Neutrophil (primary cell): Measurements from ENCODE around the gene RPLP2.
A peak's percentile ranks its signal among the peaks of the same experiment; 100 is the strongest.

Experiments used
- H3K27ac ChIP-seq: fragments of 200-600 bp; sonication (generic); 2 replicates; pipeline ENCODE4 v1.5.1; 2016; ENCODE audit warnings: mild to moderate bottlenecking, moderate library complexity
- H3K27me3 ChIP-seq: fragments of 200-600 bp; sonication (generic); 2 replicates; pipeline ENCODE4 v1.6.0; 2016; ENCODE audit warnings: mild to moderate bottlenecking
- H3K36me3 ChIP-seq: fragments of 200-600 bp; sonication (generic); 2 replicates; pipeline ENCODE4 v1.5.1; 2017
- H3K4me1 ChIP-seq, 2 experiments: fragments of 200-600 bp in 1 of 2; sonication (generic) in 1 of 2; 1 replicate in 1 of 2; 2 replicates in 1 of 2; pipeline versions ENCODE4 v1.5.1 to v1.6.1; 2013 to 2016; ENCODE audit warnings: low read depth in 1 of 2, low read length in 1 of 2, mild to moderate bottlenecking in 1 of 2, moderate library complexity in 1 of 2; ENCODE audit not compliant: control insufficient read depth in 1 of 2, insufficient read depth in 1 of 2
- H3K4me3 ChIP-seq, 2 experiments: fragments of 200-600 bp in 1 of 2; sonication (generic) in 1 of 2; 1 replicate in 1 of 2; 2 replicates in 1 of 2; pipeline ENCODE4 v1.5.1; 2013 to 2016; ENCODE audit warnings: low read depth in 1 of 2, low read length in 1 of 2, mild to moderate bottlenecking in 1 of 2, moderate library complexity in 1 of 2
- H3K9me3 ChIP-seq: fragments of 200-600 bp; sonication (generic); 2 replicates; pipeline ENCODE4 v1.5.1; 2016
- CTCF ChIP-seq: fragments of 200-600 bp; sonication (generic); IDR thresholded peaks from 2 replicates; pipeline ENCODE4 v1.5.1; 2016; ENCODE audit warnings: antibody characterized with exemption

Gene RPLP2

GRCh38 chr11:792873-793272, 16.9 kb upstream of the RPLP2 start:
- no peak for TF ChIP-seq CTCF
- Histone ChIP-seq H3K4me3 (no peak overlapping the region), H3K4me1 (peaks cover 22 to 31% of the 10 kb centered on the region in 2 experiments), H3K27ac (no peak overlapping the region), H3K9me3 (no peaks in the 10 kb centered on the region), H3K36me3 (peaks cover 7% of the 10 kb centered on the region), H3K27me3 (peaks cover 35% of the 10 kb centered on the region)

GRCh38 chr11:793556-793955, 16.2 kb upstream of the RPLP2 start:
- no peak for TF ChIP-seq CTCF

GRCh38 chr11:794013-794765, 15.6 kb upstream of the RPLP2 start:
- H3K4me3 ChIP-seq, result no peak overlapping the region
- peaks cover 21% of the 10 kb centered on the region for H3K27me3 ChIP-seq

More at GRCh38 chr11:793556-793955, 16.2 kb upstream of the RPLP2 start:
- peaks cover 25 to 36% of the 10 kb centered on the region in 2 experiments for H3K4me1 ChIP-seq
- H3K27me3 ChIP-seq, result peaks cover 28% of the 10 kb centered on the region
- no peaks in the 10 kb centered on the region for H3K9me3 ChIP-seq
- no peak overlapping the region for H3K4me3 ChIP-seq
- H3K27ac ChIP-seq, result no peak overlapping the region
- peaks cover 7% of the 10 kb centered on the region for H3K36me3 ChIP-seq

GRCh38 chr11:794766-795633, 14.8 kb upstream of the RPLP2 start:
- Histone ChIP-seq H3K27me3 (peaks cover 13% of the 10 kb centered on the region), H3K4me3 (peak overlapping the region in 1 of 2 experiments; percentile 90), H3K4me1 (peaks cover 26 to 35% of the 10 kb centered on the region in 2 experiments), H3K27ac (no peak overlapping the region), H3K36me3 (peaks cover 7% of the 10 kb centered on the region), H3K9me3 (no peaks in the 10 kb centered on the region)
- no peak for TF ChIP-seq CTCF

More at GRCh38 chr11:794013-794765, 15.6 kb upstream of the RPLP2 start:
- no peak for TF ChIP-seq CTCF
- peaks cover 7% of the 10 kb centered on the region for H3K36me3 ChIP-seq
- no peaks in the 10 kb centered on the region for H3K9me3 ChIP-seq
- H3K27ac ChIP-seq, result no peak overlapping the region
- peaks cover 26 to 37% of the 10 kb centered on the region in 2 experiments for H3K4me1 ChIP-seq

- Histone ChIP-seq H3K4me1 (peaks cover 26 to 35% of the 10 kb centered on the region in 2 experiments), H3K4me3 (peak overlapping the region; percentile 58 to 90), H3K36me3 (peaks cover 7% of the 10 kb centered on the region), H3K27ac (peak overlapping the region; percentile 82), H3K9me3 (no peaks in the 10 kb centered on the region), H3K27me3 (peaks cover 4% of the 10 kb centered on the region)
- peak; percentile 34 for TF ChIP-seq CTCF
These were observed 13.9 kb upstream of the RPLP2 start for GRCh38 chr11:795634-796564.
